Stimulated activated CD8-positive, alpha-beta memory T cell treated with anti-CD3 and anti-CD28 coated beads, Interleukin-12 subunit alpha, Interleukin-12 subunit beta, amount 100 ng/mL, for 4 hours (primary cell): ENCODE data around the gene KMT2E.

Experiments
- DNase-seq: peaks from one replicate; pipeline ENCODE4 v3.0.0-alpha.2; 2020; ENCODE audit warnings: low read depth

KMT2E gene

DNA sequence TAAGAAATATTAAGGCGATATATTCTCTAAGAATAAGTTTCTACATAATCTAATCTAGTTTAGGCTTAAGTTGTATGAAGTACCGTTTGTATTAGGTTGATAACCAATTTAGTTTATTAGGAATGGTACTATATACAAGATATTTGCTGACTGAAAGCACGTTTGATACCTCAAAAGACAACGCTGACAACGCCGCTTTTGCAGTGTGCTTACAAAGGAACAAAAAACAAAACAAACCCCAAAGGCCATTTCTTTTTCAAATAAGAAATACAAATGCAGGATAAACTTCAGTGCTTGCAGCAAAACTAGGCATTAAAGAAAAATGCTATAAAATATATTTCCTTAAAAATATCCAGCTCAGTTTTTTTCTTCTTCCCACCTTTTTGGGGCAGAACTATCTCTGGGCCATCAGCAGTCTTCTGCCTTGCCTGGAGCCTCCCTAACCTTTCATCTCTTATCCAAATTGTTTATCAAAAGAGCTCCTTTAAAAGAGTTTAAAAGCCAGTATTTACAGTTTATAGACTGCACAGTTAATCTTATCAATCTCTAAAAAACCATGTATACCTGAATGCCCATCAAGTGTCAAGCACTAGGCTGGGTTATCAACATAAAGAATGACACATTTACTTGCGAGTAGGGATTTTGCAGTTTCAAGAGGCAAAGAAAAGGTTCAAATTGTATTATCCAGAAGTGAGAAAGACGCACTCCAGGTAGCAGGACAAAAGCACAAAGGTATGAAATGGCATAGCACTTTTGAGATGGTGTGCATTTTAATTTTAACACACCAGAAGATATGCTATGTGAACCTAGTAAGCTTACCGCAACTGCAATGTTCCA is 4.1 kb upstream of the KMT2E start:
- DNase-seq = no peak

DNA sequence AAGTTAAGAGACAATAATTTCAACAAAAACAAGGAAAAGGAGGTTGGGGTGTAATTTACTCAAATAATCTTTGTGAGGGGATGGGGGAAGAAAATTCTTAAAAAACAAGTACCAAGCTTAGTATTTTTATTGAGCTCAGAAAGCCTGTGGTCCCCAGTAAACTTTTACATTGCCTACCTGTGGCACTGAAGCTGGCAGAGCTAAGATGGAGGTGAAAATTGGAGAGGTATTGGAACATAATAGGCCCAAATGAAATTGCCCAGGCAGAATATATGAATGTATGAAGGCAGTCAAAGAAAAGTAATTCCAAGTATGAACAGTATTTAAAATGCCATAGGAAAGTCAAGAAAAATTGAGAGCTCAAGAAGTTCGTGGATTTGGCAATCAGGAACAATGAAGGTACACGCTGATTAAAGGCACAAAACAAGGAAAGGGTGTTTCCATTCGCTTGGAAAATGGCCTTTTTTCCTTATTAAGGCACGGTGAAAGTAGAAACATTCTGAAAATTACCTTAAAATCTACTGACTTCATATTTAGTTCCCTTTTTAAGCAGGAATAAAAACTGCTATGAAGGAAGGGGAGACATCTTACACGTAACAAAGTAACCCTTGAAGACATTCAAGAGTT is 3.4 kb upstream of the KMT2E start:
- DNase-seq = no peak

DNA sequence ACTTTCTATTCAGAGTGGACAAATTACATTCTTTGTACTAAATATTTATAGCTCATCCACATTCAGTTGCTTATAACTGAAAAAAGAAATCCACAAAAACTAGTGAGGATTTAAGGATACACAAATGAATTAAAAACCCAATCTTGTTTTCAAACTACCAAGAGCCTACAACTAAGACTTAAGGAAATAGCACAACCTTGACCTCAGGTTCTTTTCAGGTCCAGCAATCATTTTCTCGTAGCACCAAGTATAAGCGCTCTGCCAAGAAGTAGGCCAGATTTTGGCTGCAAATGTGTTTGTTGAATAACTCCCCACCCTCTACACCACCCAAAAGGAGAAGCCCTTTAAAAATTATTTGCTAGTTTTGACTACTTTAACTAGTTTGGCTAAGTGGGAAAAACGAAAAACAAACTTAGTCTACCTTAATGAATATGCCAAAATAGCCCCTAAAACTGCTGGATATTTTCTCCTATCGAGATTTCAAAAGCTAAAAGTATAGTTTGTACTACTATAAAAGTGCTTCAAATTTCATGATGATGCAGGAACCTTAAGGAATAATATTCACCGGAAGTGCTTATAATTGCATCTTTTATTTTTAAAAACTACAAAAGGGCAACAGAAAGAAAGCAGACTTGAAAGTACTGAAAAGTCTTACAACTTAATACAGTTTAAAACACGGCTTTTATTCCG is 2.7 kb upstream of the KMT2E start:
- no peak for DNase-seq

DNA sequence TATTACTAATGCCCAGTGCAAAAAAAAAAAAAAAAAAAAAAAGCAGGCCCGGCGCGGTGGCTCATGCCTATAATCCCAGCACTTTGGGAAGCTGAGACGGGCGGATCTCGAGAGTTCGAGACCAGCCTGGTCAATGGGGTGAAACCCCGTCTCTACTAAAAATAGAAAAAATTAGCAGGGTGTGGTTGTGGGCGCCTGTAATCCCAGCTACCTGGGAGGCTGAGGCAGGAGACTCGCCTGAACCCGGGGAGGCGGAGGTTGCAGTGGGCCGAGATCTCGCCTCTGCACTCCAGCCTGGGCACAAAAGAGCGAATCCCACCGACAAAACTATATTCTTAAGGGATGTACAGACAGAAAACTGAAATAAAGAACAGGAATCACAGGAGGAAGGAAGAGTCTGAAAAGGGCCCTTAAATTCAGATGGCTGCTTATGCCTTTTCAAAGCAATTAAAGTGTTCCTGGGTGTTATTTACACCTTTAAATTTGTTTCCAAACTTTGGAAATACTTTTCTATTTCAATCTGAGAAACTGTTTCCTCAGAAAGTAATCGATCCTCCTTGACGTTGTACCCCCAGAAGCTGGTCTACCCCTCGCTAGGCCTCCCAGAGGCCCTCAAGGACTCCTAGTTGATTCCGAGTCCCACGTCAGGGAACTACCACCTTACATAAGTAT is 2.0 kb upstream of the KMT2E start:
- DNase-seq = no peak

DNA sequence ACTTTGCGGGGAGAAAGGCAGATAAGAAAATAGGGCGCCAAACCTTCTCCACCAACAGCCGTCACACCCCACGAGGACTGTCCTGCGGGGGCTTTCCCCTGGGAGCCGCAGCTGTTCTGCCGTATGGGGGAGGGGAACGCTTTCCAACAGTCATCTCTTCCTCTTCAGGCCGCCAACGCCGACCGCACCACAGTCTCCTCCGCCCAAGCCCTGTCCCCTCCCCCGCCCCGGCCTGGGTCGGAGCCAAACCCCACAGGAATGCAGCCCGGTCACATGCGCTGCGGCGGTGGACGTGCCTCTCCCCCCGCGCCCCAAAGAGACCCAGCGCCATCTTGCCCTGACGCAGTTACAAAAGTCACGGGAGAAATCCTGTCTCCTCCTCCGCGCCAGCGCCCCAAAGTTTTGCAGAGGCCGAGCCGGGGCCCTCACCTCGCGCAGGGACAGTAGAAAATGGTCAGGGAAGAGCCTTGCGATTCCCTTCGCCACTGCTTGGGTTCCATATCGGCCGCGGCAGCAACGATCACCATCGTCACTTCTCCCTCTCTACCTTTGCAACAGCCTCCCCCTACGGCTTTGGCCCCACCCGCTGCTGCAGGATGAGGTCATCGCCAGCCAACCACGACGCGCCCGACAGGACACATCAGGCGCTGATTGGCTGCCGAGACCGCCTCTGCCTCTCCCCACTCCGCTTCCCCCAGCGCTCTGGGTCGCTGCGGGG is 1.3 kb upstream of the KMT2E start:
- peak; percentile 100 for DNase-seq

DNA sequence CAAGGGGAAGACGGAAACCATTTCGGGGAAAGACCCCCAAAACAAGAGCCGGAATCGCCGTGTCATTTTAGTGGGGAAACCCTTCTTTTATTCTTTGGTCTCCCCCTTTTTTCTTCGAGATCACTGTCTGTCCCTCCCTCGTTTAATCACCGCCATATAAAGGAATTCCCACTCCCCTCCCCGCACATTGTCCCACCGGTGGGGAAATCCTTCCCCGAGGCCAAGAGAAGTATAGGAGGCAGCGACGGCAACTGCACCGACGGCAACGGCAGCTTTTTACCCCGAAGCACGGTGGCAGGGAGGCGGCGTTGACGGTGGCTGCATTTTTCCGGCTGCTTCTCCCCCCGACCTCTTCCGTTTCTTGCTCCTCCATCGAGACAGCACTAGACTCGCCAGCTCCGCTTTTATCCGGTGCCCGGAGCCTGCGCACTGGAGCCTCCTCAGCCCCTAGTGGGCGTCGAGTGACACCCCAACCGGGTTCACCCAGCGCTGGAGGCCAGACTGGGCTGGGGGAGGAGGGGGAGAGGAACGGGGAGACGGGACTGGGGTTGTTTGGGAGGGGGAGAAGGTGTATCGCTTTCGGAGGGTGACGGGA is 687 bp upstream of the KMT2E start:
- peak; percentile 87 for DNase-seq

DNA sequence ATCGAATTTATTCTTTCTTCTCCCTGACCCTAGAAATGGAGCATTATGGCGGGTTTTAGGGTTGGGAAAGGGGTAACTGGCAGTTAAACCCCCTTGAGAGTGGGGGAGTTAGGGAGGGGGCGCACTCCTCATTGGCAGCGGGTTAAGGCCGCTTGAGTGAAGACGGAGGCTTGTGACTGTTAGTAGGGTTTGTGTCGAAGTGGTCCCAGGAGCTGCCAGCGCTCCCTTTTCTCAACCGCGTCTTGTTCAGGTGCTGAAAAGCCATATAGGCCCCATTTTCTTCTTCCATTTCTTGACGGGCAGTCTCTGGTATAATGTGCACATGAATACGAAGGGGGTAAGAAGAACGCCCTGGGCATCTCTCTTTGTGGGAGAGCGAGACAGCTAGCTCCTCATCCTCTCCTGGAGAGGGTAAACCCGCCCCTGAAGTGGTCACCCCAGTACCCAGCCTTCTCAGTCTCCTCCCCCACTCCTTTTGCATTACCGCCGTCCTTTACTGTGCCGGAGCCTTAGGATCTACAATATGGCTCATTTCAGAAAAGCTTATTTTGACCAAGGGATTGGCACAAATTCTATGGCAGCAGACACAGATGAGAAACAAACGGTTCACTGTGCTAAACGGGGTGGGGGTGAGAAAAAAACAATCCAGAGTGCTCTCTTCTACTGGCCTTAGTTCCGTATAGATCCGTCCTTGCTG is 836 bp downstream of the KMT2E start:
- DNase-seq = peak; percentile 23

DNA sequence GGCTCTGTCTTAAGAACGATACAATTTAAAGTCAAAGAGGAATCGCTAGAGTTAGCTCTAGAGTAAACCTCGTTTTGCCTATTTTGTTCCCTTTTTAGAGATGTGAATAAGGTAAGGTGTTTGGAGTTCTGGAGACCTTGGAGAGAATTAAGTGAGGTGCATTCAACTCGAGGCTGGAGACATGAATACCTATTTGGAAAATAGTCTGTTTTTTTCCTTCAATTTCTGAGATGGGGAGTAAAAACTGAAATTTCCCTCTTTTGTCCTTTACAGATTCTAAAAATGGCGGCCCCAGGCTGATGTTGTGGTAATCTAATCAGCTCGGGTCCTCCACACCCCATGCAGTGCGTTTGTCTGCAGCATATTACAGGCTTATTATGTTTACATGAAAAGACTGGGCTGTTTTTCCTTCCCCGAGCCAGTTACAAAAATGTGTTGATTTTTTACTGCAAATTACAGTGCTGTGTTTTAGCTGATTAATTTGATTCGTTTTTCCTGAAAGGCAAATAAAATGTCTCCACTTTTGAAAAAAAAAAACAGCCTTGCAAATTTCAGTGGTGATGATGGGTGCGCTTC is 1.5 kb downstream of the KMT2E start:
- no peak for DNase-seq

DNA sequence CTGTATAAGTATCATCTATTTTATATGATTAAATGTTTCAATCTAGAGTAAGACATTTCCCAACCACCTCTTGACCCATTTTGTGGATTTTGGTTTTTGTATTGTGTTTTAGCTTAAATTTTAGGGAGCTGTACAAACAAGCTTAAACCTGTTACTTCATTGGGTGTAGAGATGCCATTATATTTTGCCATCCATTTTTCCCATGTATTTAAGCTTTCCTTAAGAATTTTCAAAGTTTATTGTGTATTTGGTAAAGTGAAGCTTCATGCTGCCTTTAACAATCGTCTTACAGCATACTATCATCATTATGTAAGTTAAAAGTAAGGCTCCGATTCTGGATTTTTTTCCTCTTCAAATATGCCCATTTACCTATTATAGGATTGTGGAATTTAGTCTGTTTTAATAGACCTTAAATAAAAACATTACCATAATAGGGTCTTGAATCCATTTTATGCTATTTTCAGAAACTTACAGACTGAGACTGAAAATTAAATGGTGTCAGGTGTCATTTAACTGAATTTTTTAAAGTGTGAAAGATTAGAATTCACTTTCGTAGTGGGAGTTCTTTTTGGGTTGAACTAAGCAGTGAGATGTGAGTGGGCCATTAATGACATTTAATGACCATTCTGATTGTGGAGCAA is 2.2 kb downstream of the KMT2E start:
- DNase-seq = no peak

DNA sequence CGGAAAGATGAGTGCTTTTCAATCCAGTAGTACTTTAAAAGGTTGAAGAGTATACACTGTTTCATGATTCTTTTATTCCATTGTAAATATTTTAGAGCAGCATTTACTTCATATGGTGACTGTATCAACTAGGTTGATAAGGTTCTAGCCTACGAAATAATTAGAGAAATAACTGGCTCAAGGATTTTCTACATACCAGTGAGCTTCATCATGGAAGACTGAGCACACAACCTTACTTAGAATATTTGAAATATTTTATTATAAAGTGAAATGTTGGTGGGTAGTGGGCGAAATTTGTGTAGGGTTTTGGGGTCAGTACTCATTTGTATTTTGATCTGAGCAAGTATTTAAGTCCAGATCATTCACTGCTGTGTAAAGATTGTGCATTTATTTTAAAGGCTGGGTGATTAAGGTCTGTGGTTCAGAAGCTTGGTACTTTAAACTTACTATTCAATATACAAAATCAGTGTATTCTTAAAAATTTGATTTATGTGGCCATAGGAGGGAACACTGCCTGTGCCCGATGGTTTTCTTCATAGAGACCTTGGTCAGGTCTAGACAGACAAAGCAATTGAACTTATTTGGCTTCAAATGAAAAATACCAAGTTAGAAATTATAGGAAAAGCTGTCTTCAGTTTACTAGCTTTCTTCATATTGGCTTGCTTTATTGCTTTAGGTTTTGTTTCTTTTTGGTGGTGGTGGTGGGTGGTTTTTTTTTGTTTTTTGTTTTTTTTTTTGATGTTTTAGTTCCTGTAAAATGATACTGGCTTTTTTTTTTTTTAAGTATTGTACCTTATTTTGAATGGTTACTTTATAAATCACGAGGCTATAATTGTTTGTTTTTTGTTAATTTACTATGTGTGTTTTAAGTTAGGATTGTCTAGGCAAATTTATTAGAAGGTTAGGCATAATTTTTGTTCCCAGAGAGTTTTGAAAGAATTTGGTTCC is 3.0 kb downstream of the KMT2E start:
- DNase-seq = no peak

DNA sequence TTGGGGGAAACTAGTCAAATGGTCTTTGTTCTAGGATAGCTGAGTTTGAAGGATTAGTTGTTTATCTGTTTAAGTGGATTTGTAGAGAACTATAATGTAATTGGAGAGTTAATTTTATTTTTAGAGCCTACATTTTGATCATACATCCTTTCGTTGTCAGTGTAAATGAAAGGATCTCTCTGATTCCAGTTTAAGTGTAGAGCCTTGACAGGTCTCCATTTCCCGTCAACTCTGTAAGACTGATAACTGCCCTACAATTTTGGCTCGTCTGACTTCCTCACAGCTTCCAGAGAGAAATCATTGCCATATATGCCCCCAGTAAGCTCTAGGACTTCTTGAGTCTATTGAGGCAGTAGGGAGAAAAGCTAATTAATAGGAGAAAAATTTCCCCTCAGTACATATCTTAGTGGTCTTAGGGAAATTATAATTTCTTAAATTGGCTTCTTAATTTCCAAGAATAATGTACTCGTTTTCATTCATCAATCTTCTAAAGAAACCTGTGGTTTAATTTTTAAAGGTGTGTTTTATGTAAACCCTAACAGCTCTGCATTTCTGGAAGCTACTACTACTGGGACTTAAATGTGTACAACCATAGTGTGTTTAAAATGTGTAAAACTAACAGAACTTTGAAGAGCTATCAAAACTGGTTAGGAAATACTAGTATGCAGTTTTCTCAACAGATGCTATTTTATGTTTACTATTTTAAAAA is 3.8 kb downstream of the KMT2E start:
- no peak for DNase-seq

DNA sequence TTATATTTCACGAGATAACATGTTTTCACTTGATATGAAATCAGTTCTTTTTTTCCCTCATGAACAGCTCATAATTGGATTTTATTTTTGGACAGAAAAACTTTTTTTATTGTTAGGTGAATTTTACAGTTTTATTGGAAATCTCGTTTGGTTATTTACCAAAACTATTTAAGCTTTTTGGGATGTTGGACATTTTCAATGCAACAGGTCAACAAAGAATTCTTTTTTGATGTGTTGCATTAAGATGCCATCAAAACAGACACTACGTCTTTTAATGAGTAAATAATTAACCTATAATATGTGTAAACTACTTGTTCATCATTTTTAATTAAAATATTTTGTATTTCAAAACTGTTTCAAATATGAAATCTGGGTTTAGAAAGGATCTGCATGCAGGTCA is 5.3 kb downstream of the KMT2E start:
- DNase-seq = no peak

DNA sequence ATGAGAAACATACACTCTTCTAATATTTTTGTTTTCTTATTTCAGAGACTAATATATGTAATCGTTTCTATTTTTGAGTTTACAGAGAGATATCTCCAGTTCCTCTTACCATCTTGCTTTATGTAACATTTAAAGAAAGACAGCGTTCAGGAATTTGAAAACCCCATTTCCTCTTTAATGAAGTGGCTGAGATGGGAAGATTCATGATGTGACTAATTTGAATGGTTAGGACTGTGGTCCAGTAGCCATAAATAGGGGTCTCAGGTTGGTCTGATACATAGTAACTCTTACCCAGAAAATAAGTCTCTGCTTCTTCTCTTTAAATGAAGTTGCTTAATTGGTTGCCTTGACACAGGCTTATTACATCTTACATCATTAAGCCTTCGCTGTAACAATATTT is 6.9 kb downstream of the KMT2E start:
- DNase-seq = no peak

DNA sequence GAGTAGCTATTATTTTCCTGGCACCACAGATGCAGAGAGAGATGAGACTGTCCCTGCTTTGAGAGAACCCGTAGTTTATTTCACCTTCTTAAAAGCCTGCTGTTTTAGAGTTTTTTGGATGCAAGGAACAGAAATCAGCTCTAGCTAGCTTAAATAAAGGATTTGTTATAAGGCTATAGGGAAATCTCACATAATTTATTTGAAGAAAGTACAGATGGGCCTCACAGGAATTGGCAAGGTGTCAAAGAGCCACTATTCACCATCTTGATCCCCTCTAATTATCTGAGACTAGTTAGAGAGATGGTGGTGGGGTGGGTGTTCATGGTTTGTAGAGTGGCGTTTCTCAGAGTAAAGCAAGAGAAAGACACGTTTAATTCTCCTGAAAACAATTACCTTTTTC is 7.3 kb downstream of the KMT2E start:
- DNase-seq = no peak

DNA sequence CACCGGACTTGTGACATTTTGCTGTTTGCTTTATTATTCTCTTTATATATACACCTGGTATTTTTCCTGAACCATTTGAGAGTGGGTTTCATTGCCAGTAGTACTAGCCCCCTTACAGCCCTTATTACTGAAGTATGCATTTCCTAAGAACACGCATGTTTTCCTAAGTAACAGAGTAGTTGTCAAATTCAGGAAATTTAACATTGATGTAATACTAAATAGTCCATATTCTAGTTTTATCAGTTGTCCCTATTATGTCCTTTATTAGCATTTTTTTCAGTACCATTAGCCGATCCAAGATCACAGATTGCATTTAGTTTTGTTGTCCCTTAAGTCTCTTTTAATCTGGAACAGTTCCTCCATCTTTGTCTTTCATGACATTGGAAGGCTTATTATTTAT is 8.0 kb downstream of the KMT2E start:
- DNase-seq = no peak

DNA sequence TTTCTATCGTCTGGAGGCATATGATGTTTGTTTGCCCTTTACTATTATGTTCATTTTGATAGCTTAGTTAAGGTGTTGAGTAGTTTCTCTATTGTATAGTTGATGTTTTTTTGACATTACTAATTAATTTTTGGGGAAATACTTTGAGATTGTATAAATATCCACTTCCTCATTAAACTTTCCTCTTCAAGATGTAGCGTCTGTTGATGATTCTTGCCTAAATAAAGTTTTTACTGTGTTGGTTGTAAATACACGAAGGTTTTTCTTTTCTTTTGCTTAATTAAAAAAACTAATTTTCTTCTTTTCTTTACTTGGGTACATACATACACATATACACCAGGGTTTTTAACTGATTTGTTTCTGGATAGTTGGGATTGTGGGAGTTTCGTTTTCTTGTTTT is 8.5 kb downstream of the KMT2E start:
- no peak for DNase-seq

DNA sequence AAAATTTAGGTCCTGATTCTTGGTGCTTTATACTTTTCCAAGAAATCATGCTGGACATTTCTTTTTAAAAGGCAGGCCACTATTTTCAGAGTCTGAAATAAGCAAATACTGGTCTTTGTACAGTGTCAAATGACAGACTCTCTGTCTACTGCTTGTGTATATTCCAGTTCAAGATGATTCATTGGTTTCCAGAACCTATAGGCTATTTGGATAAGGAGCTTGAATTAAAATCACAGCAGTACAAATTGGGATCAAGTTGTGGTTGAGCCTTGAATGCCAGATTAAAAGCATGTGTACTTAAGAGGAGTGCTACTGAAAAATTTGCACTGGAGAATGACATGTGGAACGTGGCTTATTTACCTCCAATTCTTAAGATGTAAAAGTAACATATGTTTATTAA is 10.7 kb downstream of the KMT2E start:
- no peak for DNase-seq

DNA sequence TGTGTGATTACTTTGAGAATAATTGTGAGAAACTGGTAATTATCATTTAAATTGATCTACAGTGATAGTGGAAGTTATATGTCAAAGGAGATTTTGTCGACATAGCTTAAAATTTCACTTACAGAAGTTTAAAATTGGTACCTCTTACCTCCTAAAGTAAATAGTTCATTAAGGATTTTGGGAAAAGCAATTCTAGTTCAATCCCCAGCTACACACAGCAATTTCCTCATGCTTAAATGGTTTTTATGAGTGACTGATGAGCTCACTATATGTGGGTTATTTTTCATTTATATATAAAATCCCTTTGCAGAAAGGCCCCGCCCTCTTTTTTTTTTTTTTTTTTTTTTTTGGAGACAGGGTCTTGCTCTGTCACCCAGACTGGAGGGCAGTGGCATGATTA is 12.7 kb downstream of the KMT2E start:
- no peak for DNase-seq
